HG03095 (cell line): ENCODE data around the gene IL3.

Experiments
- ATAC-seq: cut with Tn5 transposase; IDR thresholded peaks from one replicate; pipeline ENCODE4 v1.9.1; 2021; ENCODE audit warnings: moderate library complexity; ENCODE audit not compliant: unreplicated experiment

Gene IL3

GRCh38 chr5:132025403-132025971, 35.0 kb upstream of the IL3 start:
- no peak for ATAC-seq

DNA sequence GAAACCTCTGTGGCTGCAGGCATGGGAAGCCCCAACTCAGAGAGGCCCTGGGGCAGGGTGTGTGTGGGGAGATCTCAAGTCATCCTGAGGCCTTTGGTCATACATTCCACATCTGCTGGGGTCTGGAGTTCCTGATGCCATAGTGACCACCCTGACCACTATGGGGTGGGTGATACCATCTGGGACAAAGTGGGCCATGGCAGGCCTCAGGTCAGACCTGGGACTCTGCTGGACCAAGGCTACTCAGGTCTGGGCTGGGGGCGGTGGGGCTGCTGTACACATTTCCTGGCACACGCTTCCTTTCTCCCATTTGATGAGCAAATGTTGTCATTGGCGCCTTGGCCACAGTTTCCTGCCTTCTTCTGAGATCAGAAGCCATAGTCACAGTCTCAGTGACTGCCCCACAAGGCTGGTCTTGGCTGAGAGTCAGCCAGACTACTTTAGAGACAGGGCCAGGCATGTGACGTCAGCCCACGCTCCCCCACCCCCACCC, 33.9 kb upstream of the IL3 start:
- no peak for ATAC-seq

- ATAC-seq = no peak
Measured at GRCh38 chr5:132027027-132027426, 33.4 kb upstream of the IL3 start.

DNA sequence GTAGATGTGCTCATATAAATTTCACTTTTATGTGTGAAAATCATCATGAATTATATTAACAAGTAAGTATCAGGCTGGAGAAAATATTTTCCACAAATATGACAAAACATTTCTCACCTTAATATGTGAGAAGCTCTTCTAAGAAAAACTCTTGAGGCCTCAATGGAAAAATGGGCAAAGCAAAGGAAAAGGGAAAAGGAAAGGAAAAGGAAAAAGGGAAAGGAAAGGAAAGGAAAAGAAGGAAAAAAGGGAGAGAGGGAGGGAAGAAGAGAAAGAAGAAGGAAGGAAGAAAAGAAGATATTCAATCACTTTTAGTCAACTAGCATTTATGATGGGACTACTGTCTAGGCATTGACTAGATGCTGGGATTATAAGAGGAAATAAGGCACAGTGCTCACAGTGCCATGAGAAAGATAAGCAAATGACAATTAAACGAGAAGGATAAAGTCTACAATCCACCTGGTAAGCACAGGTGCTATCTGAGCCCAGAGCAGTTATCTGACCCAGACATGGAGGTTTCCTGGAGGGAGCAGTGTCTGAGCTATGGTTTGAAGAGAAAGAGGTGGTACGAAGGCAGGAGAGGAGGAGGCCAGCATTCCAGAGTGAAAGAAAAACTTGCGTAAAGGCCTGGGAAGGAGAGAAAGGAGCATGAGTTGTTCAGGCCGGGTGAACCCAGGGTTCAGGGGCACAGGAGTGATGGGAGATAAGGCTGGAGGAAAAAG, 30.7 kb upstream of the IL3 start:
- ATAC-seq = no peak

DNA sequence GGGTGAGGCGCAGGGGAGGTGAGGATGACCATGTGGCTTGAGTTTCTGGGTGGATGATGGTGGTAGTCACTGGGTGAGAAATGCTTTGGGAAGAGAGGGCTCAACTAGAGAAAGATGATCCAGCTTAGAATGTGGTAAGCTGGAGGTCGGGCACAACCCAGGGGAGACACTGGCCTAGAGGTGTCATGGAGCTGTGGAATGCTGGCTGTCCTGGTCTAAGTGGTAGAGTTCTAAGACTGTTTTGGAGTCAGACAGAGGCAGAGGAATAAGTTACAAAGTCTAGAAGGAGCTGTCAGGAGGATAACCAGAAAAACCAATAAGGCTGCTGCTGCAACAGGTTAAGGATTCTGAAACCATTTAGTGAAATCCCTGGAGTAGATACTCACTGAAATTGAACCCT, 29.8 kb upstream of the IL3 start:
- no peak for ATAC-seq

GRCh38 chr5:132032196-132032595, 28.3 kb upstream of the IL3 start:
- ATAC-seq = no peak

- no peak for ATAC-seq
Measured at GRCh38 chr5:132033122-132033521, 27.3 kb upstream of the IL3 start.

DNA sequence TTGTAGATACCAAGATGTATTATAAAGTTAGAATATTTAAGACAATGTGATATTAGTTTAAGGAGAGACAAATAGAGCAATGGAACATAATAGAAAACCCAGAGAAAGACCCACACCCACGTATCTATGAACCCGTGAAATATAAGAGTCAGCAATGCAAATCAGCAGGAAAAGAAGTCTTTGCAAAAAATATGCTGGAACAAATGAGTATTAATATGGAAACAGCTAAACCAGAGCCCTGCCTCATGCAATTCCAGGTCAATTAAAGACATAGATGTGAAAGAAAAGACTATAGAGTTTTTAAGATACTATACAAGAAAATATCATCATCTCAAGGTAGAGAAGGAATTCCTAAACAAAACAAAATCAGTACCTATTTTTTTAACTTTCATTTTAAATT, 23.1 kb upstream of the IL3 start:
- no peak for ATAC-seq

- no peak for ATAC-seq
Measured at GRCh38 chr5:132044207-132044606, 16.2 kb upstream of the IL3 start.

GRCh38 chr5:132046880-132047299, 13.6 kb upstream of the IL3 start:
- no peak for ATAC-seq

DNA sequence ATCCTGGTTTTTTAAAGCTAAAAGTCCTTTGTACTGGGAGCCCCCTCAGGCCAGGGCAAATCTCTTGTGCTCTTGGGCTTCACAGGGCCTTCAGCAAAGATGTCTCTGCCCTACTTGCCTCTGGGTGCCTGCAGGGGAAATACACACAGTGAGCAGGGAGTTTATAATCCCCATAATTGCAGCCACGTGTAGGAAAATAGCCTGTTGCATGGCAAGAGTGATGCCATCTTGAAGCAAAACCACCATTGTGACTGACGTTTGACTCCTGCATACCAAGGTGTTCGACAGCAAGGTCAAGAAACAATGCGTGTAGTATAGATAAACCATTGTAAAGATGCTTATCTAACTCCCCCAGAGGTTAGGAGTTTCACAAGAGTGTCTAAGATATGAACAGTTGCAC, 11.4 kb upstream of the IL3 start:
- ATAC-seq = no peak

DNA sequence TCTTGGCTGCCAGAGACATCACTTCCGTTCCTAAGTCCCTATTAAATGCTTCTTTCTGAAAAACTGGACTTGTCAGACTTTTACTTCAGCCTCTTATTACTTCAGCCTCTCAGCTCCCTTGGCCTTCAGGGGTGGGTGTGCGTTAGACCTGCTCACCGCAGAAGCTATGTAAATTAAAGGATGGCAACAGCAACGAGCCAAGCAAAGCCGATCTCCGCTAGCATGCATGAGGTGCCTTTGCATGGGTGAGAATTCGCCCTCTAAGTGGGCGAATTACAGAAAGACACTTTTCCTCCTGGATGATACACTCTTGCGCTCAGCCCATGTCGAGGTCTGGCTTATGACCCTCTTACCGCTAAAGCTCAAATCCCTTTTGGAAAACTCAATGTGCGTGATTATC, 10.9 kb upstream of the IL3 start:
- no peak for ATAC-seq

DNA sequence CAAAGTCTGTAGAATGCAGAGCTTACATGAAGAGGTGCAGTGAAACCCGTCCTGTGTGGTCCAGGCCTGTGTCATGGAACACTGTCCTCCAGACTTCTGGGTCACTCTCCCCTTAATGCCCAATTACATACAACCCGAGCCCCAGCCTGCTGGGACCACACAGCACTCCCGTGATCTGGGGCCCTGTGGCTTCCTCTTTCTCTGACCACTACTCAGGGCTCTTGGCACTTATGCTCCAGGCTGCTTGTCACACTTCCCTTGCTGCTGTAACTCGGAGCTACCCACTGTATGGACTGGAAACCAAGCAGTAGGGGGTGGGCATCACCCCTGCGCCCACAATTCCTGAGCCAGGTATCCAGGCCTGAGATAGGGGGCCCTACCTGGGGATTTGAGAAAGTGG, 10.3 kb upstream of the IL3 start:
- no peak for ATAC-seq

DNA sequence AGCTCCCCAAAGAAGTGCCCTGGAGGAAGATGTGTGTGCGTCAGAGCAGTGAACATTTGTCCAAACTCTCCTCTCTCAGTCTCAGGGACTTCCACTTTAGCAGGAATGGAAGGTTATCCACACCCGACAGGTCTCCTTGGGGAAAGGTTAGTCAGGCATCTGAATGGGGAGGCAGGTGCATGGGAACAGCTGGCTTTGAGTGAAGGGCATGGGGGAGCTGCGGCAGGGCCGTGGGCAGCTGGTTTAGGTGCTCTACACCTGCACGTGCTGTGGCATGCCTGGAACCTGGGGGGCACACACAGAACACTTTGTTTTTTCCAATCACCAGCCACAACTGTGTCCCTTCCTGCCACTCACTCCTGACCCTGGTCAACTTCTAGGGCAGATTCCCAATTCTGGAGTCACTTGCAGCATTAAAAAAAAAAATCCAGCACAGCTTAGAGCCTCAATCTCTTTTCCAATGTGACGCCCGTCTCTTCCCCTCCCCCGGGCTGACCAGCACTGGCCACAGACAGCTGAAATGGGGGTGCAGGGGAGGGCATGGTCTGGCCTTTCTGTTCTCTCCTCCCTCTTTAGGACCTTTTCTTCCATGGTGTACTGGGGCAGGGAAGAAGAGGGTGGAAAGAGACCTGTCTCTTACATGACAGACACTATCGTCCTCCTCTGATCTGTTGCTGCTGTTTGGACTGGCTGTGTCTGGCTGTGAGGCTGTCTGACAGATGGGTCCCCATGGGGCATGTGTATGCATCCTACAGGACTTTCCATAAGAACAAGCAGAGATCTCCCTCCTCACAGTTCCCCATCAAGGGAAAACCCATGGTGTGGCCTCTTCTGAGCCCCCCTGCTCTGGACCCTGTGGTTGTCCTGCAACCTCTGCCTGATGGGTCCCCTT, 9.5 kb upstream of the IL3 start:
- no peak for ATAC-seq

- ATAC-seq = no peak
Measured at GRCh38 chr5:132052520-132052919, 7.9 kb upstream of the IL3 start.

DNA sequence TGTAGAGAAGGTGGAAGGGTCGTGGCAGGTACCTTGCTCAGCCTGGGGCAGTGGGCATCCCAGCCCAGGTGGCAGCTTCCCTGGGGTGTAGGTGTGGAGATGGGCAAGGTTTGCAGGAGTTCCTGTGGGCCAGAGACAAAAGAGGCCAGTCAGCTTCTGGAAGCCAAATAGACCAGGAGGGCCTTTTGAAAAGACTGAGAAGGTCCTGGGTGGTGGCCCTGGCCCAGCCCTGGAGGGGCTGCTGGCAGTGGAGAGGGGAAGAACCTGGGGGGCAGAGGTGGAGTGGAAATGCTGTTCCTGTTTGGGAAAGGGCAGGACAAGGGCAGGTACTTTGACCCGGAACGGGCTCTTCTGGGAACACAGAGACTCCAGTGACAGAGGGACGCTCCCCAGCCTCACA, 7.0 kb upstream of the IL3 start:
- ATAC-seq = no peak

DNA sequence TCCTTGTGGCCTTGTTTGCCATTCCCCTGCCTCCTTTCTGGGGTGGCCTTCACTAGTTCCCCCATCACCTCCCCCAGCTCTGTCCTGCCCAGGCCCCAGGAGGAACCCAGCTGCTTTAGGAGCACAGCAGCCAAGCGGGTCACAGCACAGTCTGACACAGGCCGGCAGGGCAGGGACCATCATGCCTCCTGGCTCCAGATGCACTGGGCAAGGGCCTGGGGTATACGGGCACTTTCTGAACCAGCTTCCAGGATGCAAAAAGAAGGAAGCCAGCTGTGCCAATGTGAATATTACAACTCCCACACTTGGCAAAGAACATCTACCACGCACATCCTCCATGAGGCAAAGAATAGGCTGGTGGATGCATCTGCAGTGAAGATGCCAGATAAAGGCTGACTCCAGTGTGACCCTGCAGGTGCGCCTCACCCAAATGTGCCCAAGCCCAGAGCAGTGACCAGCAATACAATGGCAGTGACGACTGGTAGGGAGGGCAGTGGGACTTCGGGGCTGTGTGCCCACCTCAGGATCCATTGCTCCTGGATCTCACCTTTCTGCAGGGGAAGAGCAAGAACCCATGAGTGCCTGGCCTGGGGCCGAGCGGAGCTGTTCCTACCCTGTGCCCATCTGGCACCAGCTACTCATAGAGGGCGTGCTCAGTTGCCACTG, 6.3 kb upstream of the IL3 start:
- ATAC-seq = no peak

DNA sequence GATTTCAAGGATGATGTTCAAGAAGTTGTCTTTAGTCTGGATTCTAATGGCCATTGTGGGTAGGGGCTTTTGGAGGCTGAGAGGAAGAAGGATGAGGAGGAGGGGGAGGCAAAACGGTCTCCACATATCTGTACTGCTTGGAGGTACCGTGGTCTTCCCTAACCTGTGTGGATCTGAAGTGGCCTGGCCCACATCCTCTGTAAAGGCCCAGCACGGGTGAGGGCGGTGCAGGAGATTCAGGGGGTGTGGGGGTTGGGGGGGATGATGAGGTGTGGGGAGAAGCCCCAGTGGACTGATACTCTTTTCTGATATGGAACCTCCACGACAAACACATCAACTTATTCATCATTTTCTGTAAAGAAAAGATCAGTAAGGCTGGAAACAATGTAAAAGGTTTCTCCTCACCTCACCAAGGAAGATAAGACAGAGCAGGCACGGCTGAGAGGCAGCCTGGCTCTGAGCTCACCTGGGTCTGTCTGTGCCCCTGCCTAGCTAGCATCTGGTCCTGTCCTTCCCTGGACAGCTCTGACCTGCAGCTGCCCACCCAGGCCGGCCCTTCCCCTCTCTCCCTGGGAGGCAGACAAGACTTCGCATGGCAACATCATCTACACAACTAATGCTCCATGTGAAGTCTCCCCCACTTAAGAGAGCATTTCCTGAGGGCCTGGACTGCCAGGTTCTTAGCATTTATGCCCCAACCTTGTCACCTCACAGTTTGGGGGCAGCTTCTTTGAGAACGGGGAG, 5.6 kb upstream of the IL3 start:
- no peak for ATAC-seq

GRCh38 chr5:132055441-132055807, 5.0 kb upstream of the IL3 start:
- no peak for ATAC-seq

- no peak for ATAC-seq
Measured at GRCh38 chr5:132055808-132056609, 4.4 kb upstream of the IL3 start.
